Ishikawa (cell line): ENCODE measurements around the gene PDE10A.

Experiments used
- FOXM1 ChIP-seq: IDR thresholded peaks from 2 replicates; pipeline ENCODE4 v1.6.1; 2012; ENCODE audit warnings: low read depth, borderline replicate concordance
- USF1 ChIP-seq: IDR thresholded peaks from 2 replicates; pipeline ENCODE4 v1.6.1; 2012

- TF ChIP-seq USF1 (no peak), FOXM1 (no peak)
Measured at GRCh38 chr6:165376100-165376499, 286.9 kb downstream of the PDE10A start.
